Fibroblast of mammary gland (primary cell): ENCODE measurements around the gene BMPR1B.

ENCODE experiments used
- DNase-seq: peaks from one replicate; pipeline ENCODE4 v3.0.0-alpha.2; 2010; ENCODE audit warnings: low read depth
- H3K4me3 ChIP-seq: 2 replicates; pipeline ENCODE4 v1.5.1; 2011; ENCODE audit warnings: low read depth, mild to moderate bottlenecking, low read length, moderate library complexity; ENCODE audit not compliant: control insufficient read depth
- CTCF ChIP-seq: conservative IDR thresholded peaks from 2 replicates; pipeline ENCODE4 v1.5.1; 2011; ENCODE audit warnings: low read depth, low read length, inconsistent platforms; ENCODE audit not compliant: control insufficient read depth, insufficient read depth

Gene BMPR1B

GRCh38 chr4:95204267-95204844 lies 446.6 kb downstream of the BMPR1B start:
- no peak for TF ChIP-seq CTCF
- no peak overlapping the region for H3K4me3 ChIP-seq
- no peak for DNase-seq

- no peak overlapping the region for H3K4me3 ChIP-seq
- TF ChIP-seq CTCF, result peak; percentile 32
- DNase-seq, result no peak
These were observed 447.1 kb downstream of the BMPR1B start for GRCh38 chr4:95204873-95205272.
